ENCODE data around the gene GOLGA5. TPM values are rescaled to one million over a fixed set of nuclear protein-coding genes. Genes with fewer than 3 reads are reported as not detected.

GOLGA5 gene
- total and polyA plus RNA-seq, 2 of the 13 experiments (the other 11 are each of a cell fraction or from before 2014, with no cell fraction given) = 31.0 to 40.0 TPM

- TF ChIP-seq PAXIP1 (CRISPR knock-in tag; conservative IDR thresholded peaks at IDR 0.05) (no peak), ZNF644 (CRISPR knock-in tag; IDR thresholded peaks at IDR 0.05; ENCODE audit: low read depth) (no peak), ZNF629 (CRISPR knock-in tag; conservative IDR thresholded peaks at IDR 0.05) (no peak), GABPB1 (CRISPR knock-in tag; IDR thresholded peaks at IDR 0.05) (no peak), ZNF563 (CRISPR knock-in tag; IDR thresholded peaks at IDR 0.05) (no peak), ZNF687 (CRISPR knock-in tag; IDR thresholded peaks at IDR 0.05) (no peak)
Observed at GRCh38 chr14:92848887-92849286, 54.8 kb downstream of the GOLGA5 start (continued).

All from HepG2 (cell line).